NCI-H2171 (cell line): ENCODE results near the gene LGR6.
"Not testable (repeated sequence)": the region's sequence is repeated elsewhere in the genome, so short reads cannot be mapped to it uniquely, and the experiment has no call there.

Source experiments
- DNase-seq: peaks from one replicate; lab custom pipeline; 2025; lab: John Stamatoyannopoulos, UW

The LGR6 gene

DNA sequence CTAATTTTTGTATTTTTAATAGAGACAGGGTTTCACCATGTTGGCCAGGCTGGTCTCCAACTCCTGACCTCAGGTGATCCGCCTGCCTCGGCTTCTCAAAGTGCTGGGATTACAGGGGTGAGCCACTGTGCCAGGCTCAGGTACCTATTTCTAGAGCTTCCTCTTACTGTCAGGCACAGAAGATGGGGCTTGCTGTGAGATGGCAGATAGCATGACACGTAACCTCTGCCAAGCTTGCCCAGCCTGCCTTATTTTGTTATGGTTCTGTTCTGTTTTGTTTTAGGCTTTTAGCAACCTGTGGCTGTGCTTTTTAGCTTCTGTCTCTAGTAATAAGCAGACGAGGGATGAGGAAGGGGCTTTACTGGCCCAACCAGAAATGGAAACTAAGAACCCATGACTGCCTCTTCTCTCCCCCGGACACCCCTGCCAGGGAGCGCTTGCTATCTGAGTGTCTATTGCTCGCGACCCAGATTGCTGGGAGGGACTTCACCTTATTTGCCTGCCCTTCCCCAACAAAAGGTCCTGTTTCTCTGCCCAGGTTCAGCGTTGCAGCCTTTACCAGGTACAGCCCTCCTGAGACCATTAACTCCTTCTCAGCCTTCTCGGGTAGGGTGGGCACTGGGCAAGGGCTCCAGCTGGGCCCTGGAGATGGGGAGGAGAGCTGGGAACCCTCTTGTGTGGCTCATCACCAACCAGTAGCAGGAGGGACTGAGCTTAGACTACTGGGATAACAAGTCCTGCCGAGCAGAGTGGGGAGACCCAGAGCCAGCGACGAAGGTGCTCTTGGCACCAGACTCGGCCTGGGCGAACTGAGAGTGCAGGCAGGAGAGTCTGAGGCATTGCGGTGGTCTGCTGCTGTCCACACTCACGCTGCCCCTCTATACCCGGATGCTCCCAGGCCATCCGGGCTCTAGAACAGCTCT, 13.5 kb upstream of the LGR6 start:
- DNase-seq, result no peak

DNA sequence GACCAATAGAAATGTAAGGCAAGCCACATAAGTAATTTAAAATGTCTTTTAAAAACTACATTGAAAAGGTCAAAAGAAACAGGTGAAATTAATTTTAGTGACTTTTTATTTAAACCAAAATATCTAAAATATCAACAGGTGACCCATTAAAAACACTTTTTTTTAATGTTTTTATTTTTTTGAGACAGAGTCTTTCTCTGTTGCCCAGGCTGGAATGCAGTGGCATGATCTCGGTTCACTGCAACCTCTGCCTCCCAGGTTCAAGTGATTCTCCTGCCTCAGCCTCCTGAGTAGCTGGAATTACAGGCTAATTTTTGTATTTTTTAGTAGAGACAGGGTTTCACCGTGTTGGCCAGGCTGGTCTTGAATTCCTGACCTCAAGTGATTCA, 12.9 kb upstream of the LGR6 start:
- DNase-seq, result not testable (repeated sequence)

GRCh38 chr1:202181586-202181985, 12.0 kb upstream of the LGR6 start:
- DNase-seq, result no peak

GRCh38 chr1:202182040-202182877, 11.3 kb upstream of the LGR6 start:
- DNase-seq, result no peak

GRCh38 chr1:202184750-202185460, 8.7 kb upstream of the LGR6 start:
- DNase-seq, result peak; percentile 82

GRCh38 chr1:202186327-202186726, 7.3 kb upstream of the LGR6 start:
- no peak for DNase-seq

GRCh38 chr1:202187041-202187671, 6.4 kb upstream of the LGR6 start:
- no peak for DNase-seq

GRCh38 chr1:202187697-202188407, 5.7 kb upstream of the LGR6 start:
- DNase-seq, result no peak

- peak; percentile 32 for DNase-seq
These were observed 4.4 kb upstream of the LGR6 start for GRCh38 chr1:202189001-202189790.

GRCh38 chr1:202189918-202190715, 3.5 kb upstream of the LGR6 start:
- no peak for DNase-seq

DNA sequence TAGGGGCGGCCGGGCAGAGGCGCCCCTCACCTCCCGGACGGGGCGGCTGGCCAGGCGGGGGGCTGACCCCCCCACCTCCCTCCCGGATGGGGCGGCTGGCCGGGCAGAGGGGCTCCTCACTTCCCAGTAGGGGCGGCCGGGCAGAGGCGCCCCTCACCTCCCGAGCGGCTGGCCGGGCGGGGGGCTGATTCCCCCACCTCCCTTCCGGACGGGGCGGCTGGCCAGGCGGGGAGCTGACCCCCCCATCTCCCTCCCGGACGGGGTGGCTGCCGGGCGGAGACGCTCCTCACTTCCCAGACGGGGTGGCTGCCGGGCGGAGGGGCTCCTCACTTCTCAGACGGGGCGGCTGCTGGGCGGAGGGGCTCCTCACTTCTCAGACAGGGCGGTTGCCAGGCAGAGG, 2.2 kb upstream of the LGR6 start:
- DNase-seq, result not testable (repeated sequence)

DNA sequence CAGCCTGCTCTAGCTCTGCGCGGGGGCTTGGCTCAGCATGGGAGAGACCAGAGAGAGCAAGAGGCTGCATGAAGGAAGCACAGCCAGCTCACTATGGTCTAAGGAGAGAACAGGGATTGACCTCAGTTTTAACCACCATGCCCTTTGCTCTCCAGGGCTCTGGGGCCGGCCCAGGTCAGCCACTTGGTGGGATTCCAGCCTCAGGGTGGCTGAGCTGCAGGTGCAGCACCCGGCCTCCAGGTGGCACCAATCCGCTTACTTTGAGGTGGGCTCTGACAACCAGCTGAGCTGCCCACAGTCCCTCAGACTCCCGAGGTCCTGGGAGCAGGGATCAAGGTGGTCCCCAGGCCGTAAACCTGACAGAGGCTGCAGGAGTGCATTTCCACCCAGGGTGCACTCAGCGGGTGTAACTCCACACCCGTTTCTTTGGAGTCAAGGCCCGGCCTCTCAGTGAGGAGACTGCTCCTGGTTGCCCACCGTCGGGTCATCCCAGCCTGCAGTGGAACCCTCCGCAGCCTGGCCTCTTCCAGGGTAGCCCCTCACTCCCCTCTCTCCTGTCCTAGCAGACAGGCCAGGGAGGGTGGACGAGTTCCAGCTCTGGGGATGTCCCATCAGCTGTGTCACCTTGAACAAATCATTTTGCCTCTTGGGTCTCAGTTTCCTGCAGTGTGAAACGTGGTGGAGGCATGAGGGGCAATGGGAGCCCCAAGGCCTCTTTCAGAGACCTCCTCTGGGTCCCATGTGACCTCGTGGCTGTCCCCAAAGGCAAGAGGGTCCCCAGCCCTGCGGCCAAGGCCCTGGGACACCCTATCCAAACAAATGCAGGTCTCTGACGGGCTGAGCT, 607 bp upstream of the LGR6 start:
- DNase-seq, result peak; percentile 47

- DNase-seq, result no peak
These were observed 689 bp downstream of the LGR6 start for GRCh38 chr1:202194328-202194648.

DNA sequence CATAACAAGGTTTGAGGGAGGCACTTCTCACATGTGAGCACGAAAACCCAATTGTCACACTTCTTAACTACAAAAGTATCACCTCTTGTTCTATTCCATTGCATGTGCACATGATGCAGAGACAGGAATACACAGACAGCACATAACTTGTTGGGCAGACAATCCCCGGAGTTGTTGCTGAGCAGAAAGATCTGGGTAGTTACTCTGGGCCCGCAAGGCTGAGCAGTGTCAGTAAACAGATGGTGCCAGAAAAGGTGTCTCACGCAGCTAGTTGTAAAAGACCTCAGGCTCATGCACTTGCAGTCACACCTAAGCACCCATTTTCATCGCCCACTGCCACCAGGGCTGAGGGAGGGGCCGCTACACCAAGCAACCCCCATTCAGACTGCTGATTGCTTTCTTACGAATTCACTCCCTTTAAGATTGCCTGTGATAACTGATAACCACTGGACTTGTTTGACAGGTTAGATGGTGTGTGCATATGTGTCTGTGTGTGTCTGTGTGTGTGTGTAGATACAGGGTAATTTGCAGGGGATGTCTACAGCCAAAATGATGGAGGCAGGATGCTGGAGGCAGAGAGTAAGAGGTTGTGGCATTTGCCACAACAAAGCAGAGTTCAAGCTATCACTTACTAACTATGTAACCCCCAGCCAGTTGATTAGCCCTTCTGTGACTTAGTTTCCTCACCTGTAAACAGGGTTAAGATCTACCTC, 4.2 kb downstream of the LGR6 start:
- no peak for DNase-seq

DNA sequence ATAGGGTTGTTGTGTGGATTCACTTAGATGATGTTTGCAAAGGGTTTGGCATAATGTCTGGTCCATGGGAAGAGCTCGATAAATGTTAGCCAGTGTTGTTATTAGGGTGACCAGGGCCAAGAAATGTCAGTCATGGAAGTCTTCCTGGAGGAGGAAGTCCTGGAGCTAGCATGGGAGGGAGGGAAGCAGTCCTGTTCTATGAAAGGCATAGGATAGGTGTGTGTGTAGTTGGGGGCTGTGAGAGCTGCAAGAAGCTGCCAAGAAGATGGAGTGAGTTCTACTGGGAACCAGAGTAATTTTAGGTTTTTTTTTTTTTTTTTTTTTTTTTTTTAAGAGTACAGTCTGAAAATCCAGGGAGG, 4.7 kb downstream of the LGR6 start:
- no peak for DNase-seq

DNA sequence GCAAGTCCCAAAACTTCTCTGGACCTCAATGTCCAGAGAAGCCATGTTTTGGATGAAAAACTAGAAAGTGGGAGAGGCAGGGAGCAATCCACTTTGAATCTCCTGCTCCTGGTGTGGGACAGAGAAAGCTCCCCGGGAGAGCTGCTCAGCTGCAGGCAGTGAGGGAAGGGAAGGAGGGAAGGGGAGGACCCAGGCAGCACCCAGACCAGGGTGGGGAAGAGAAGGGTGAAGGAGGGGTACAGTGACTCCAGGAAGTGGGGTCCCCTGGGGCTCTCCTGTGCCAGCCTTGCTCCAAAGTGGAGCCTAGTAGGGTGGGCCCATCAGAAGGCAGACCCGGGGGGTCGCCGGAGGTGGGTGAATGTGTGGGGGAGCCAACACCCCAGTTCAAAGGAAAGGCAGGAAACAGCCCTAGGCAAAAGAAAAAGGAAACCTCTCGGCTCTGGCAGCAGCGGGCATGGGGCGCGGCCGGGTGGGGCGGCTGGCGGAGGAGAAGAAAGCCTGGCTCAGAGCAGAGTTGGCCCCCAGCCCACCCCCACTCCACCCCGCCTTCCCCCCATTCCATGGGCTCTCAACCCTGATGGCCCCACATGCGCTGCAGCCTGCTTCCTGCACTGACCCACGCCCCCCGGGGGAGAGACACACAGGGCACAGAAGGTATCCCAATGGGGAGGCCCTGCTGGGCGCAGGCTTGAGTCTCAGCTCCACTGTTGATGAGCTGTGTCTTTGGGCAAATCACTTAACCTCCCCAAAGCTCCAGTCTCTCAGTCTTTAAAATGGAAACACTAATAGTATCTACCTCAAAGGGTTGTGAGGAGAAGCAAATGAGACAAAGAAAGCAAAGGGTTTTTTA, 5.7 kb downstream of the LGR6 start:
- no peak for DNase-seq

- DNase-seq, result no peak
These were observed 6.5 kb downstream of the LGR6 start for GRCh38 chr1:202200112-202200548.
